OCI-LY3 (cell line): ENCODE measurements around the gene IRF1.

Experiments used
- H2AFZ ChIP-seq: fragments of 200-600, 300-600 bp; shearing (Covaris generic); 2 replicates; pipeline ENCODE4 v1.6.0; 2014; ENCODE audit warnings: antibody characterized with exemption, low read depth, low read length
- H3K27ac ChIP-seq: fragments of 200-600, 300-600 bp; sonication (generic); 2 replicates; pipeline ENCODE4 v1.5.1; 2014; ENCODE audit warnings: mild to moderate bottlenecking, low read length, moderate library complexity, mixed read lengths
- H3K27me3 ChIP-seq: fragments of 200-600, 300-600 bp; sonication (generic); 2 replicates; pipeline ENCODE4 v1.6.1; 2014; ENCODE audit warnings: low read depth, low read length, mixed read lengths
- H3K36me3 ChIP-seq: fragments of 200-600, 300-600 bp; sonication (generic); replicated peaks from 2 replicates; pipeline ENCODE3; 2014; ENCODE audit warnings: low read depth, low read length, mixed read lengths
- H3K4me1 ChIP-seq: fragments of 300-600, 200-600 bp; sonication (generic); 2 replicates; pipeline ENCODE4 v1.6.1; 2014; ENCODE audit warnings: low read length, mixed read lengths
- H3K4me2 ChIP-seq: fragments of 200-600, 300-600 bp; sonication (generic); 2 replicates; pipeline ENCODE4 v1.6.1; 2014; ENCODE audit warnings: low read length, mixed read lengths
- H3K4me3 ChIP-seq: fragments of 300-600, 200-600 bp; sonication (generic); 2 replicates; pipeline ENCODE4 v1.5.1; 2014; ENCODE audit warnings: antibody characterized with exemption, mild to moderate bottlenecking, low read length, moderate library complexity
- H3K79me2 ChIP-seq: fragments of 300-600, 200-600 bp; shearing (Covaris generic); 2 replicates; pipeline ENCODE4 v1.6.1; 2014; ENCODE audit warnings: mild to moderate bottlenecking, low read length, mixed read lengths
- H3K9ac ChIP-seq: fragments of 300-600, 200-600 bp; shearing (Covaris generic); 2 replicates; pipeline ENCODE4 v1.6.0; 2014; ENCODE audit warnings: mild to moderate bottlenecking, low read length, moderate library complexity
- H3K9me3 ChIP-seq: fragments of 200-600, 300-600 bp; shearing (Covaris generic); 2 replicates; pipeline ENCODE4 v1.6.1; 2014; ENCODE audit warnings: low read length, mixed read lengths; ENCODE audit not compliant: insufficient read depth
- H4K20me1 ChIP-seq: fragments of 200-600, 300-600 bp; sonication (generic); 2 replicates; pipeline ENCODE4 v1.6.1; 2016; ENCODE audit warnings: low read length, mixed read lengths; ENCODE audit not compliant: insufficient read depth
- CTCF ChIP-seq: fragments of 200-600, 300-600 bp; sonication (generic); IDR thresholded peaks from 2 replicates; pipeline ENCODE4 v1.5.1; 2014; ENCODE audit warnings: antibody characterized with exemption, low read length, low read depth
- EZH2phosphoT487 ChIP-seq: fragments of 200-600 bp; shearing (Covaris generic); IDR thresholded peaks from 2 replicates; pipeline ENCODE4 v1.6.1; 2018; ENCODE audit warnings: antibody characterized with exemption, mixed run types, low read depth

IRF1 gene

DNA sequence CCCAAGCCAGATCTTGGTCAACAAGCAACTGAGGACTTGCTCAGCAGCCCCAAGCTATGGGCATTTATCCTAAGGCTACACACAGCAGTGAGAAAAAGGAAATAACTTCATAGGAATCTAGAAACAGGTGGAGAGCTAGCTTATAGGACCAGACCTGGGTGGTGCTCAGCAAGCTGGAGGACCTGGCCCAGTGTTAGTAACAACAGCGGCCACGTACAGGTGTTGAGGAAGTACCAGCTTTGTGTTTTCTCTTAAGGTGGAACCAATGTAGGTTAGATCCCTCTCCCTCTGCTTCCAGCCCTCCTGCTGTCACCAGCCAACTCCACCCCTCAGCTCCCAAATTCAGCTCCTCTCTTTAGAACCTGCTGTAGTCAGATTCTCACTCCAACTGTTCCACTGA is 43.4 kb downstream of the IRF1 start:
- no peak overlapping the region for H3K27ac ChIP-seq
- no peaks in the 10 kb centered on the region for H3K36me3 ChIP-seq
- no peak for TF ChIP-seq EZH2phosphoT487
- TF ChIP-seq CTCF, result no peak
- H2AFZ ChIP-seq, result no peak overlapping the region
- H4K20me1 ChIP-seq, result no peaks in the 10 kb centered on the region
- no peaks in the 10 kb centered on the region for H3K27me3 ChIP-seq
- no peaks in the 10 kb centered on the region for H3K9me3 ChIP-seq
- H3K4me2 ChIP-seq, result no peak overlapping the region
- no peaks in the 10 kb centered on the region for H3K79me2 ChIP-seq
- no peak overlapping the region for H3K9ac ChIP-seq
- H3K4me1 ChIP-seq, result no peaks in the 10 kb centered on the region
- H3K4me3 ChIP-seq, result no peak overlapping the region

- Histone ChIP-seq H3K27me3 (no peaks in the 10 kb centered on the region), H3K79me2 (no peaks in the 10 kb centered on the region)
Measured at GRCh38 chr5:132446621-132447020, 44.0 kb downstream of the IRF1 start.

DNA sequence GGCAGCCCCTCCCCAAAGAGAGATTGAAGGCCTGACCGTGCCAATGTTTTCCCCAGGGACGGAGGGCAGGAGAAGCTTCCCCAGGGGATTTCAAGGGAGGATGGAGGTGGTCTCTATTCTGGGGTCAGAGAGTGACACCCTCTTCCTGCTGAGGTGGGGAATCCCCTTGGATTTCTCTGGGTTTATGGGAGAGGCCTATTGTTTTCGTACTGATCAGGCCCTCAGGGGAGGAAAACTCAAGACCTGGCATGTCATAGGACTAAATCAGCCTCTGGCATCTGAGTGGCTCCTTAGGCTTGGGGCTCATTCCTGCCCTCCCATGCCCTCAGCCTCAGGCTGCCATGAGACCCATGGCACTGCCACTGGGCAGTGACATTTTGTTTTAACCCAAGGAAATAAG is 44.6 kb downstream of the IRF1 start:
- no peaks in the 10 kb centered on the region for H3K4me1 ChIP-seq
- H3K36me3 ChIP-seq, result no peaks in the 10 kb centered on the region
- H3K79me2 ChIP-seq, result no peaks in the 10 kb centered on the region
- no peaks in the 10 kb centered on the region for H4K20me1 ChIP-seq
- H3K4me2 ChIP-seq, result no peak overlapping the region
- H3K27me3 ChIP-seq, result no peaks in the 10 kb centered on the region
- no peak overlapping the region for H3K27ac ChIP-seq
- no peak overlapping the region for H3K9ac ChIP-seq
- H3K9me3 ChIP-seq, result no peaks in the 10 kb centered on the region
- no peak overlapping the region for H3K4me3 ChIP-seq
- TF ChIP-seq CTCF (no peak), EZH2phosphoT487 (no peak)
- no peak overlapping the region for H2AFZ ChIP-seq

More at GRCh38 chr5:132446621-132447020, 44.0 kb downstream of the IRF1 start:
- H4K20me1 ChIP-seq, result no peaks in the 10 kb centered on the region
- TF ChIP-seq EZH2phosphoT487, result no peak
- no peak for TF ChIP-seq CTCF
- H2AFZ ChIP-seq, result no peak overlapping the region
- H3K9ac ChIP-seq, result no peak overlapping the region
- H3K36me3 ChIP-seq, result no peaks in the 10 kb centered on the region
- no peaks in the 10 kb centered on the region for H3K9me3 ChIP-seq
- H3K4me2 ChIP-seq, result no peak overlapping the region
- H3K4me1 ChIP-seq, result no peaks in the 10 kb centered on the region
- H3K27ac ChIP-seq, result no peak overlapping the region
- H3K4me3 ChIP-seq, result no peak overlapping the region

DNA sequence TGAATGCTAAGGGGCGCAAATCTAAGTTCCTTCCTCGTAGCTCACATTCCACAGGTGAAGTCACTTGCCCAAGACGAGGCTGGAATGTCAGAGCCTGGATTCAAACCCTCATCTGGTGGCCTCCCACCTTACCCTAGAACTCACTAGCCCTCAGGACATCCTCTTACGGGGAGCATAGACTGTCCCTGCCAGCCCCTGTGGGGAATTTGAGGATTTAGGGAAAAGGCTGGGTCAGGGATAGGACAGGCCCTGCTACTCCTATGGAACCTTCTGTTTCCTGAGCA is 45.0 kb downstream of the IRF1 start:
- Histone ChIP-seq H4K20me1 (no peaks in the 10 kb centered on the region), H3K4me2 (no peak overlapping the region), H3K9me3 (no peaks in the 10 kb centered on the region), H3K27me3 (no peaks in the 10 kb centered on the region), H3K4me1 (no peaks in the 10 kb centered on the region), H3K9ac (no peak overlapping the region), H3K27ac (no peak overlapping the region), H3K36me3 (no peaks in the 10 kb centered on the region), H3K79me2 (no peaks in the 10 kb centered on the region), H3K4me3 (no peak overlapping the region), H2AFZ (no peak overlapping the region)
- TF ChIP-seq CTCF (no peak), EZH2phosphoT487 (no peak)
